Muscle of arm (tissue), 12 donors: ENCODE results near the gene MTERF2. TPM values are rescaled to one million over a fixed set of nuclear protein-coding genes. Genes with fewer than 3 reads are reported as not detected.
A peak's percentile ranks its signal among the peaks of the same experiment; 100 is the strongest.
"Not testable (repeated sequence)": the region's sequence is repeated elsewhere in the genome, so short reads cannot be mapped to it uniquely, and the experiment has no call there.

Experiments
- DNase-seq: peaks from one replicate; pipeline ENCODE4 v3.0.0-alpha.2; 2013
- polyA plus RNA-seq, 12 donors: library from polyadenylated mRNA; unstranded; fragments of 120-200 nt; gene quantifications; one replicate each; pipeline ENCODE4 v1.2.1, GENCODE V29; 2013; ENCODE audit not compliant: insufficient read length in 12 of 12

Gene MTERF2
- polyA plus RNA-seq, 12 donors = 24.6 to 132 (median 32.2) TPM

GRCh38 chr12:106997916-106998315 is 11.0 kb upstream of the MTERF2 start:
- no peak for DNase-seq

GRCh38 chr12:106996102-106996501 is 9.2 kb upstream of the MTERF2 start:
- DNase-seq = not testable (repeated sequence)

DNA sequence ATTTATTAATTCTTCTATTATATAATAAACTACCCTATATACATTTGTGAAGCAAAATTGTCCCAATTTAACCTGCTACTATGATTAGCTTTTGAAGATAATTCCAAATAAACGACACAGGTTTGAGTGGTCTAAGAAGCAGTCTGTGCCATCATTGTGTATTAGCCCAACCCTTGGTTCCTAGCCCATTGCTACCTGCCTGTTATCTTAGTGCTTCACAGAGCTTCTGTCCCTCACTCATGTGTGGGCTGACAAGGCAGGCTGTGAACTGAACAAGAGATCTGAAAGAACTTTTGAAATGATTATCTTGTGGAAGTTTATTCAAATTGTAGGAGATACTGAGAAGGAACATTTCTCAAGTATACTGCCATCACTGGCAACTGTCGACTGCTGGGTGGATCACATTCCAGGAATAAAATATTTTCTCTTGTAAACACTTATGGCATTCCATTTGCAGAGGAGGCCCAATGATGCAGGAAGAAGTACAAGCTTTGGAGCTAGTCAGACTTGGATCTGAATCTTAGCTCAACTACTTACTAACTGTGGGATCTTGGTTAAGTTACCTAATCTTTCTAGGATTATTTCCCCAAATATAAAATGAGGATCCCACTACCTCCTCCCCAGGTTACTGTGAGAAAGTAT is 7.8 kb upstream of the MTERF2 start:
- DNase-seq = no peak

- DNase-seq = no peak
Observed at GRCh38 chr12:106987846-106988245, 900 bp upstream of the MTERF2 start.

DNA sequence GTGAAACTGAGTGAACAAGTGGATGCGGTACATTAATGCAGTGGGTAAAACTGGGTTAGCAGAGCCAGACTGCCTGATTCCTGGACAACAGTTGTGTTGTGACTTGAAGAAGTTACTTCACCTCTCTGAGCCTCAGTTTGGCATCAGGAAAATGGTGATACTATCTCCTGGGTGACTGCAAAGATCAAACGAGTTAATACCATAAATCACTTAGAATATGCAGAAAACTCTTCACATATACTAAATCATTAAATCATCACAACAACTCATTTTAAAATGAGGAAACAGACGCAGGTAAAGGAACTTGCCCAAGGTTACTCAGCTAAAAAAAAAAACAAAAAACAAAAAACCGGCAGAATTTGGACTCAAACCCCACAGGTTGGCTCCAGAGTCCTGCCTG is 811 bp downstream of the MTERF2 start:
- DNase-seq = no peak

DNA sequence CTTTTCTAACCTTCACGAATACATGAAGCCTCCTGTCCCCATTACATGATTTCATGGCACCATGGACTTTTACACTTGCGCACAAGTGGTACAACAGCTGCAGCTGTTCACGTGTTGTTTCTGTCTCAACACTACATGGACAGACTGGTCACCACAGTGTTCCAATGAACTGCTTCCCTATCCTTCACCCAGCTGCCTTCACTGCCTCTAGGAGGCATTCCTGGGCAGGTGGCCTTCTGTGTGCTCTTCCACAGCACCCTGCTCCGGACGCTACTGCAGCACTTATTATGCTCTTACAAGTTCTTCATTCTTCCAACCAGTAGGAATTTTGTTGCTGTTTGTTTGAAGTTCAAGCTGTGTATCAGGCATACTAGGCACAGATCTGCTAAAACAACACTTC is 1.5 kb downstream of the MTERF2 start:
- no peak for DNase-seq

GRCh38 chr12:106984588-106985137 is 2.3 kb downstream of the MTERF2 start:
- DNase-seq = no peak

- no peak for DNase-seq
Observed at GRCh38 chr12:106982229-106982628, 4.7 kb downstream of the MTERF2 start.

GRCh38 chr12:106981788-106982187 is 5.2 kb downstream of the MTERF2 start:
- peak; percentile 56 for DNase-seq

DNA sequence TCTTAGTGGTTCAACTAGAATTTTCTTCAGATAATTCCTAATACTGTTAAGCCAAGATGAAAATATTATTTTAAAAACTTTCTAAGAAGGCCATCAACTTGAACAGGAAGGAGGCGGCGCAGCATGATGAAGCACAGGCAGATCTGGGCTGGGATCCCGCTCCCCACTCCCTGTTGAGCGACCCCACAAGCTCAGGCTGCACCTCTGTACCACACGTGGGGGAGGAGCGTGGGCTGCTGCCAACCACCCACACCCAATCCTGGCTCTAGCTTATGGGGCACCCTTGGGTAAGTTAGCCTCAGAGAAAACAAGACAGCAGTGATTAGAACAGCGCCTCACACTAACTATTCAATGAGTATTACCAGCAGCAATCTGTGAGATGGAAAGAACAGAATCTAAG is 6.0 kb downstream of the MTERF2 start:
- DNase-seq = no peak

- DNase-seq = peak; percentile 44
Observed at GRCh38 chr12:106978035-106978800, 8.7 kb downstream of the MTERF2 start.

- no peak for DNase-seq
Observed at GRCh38 chr12:106976668-106977067, 10.3 kb downstream of the MTERF2 start.

GRCh38 chr12:106975993-106976658 is 10.8 kb downstream of the MTERF2 start:
- no peak for DNase-seq

DNA sequence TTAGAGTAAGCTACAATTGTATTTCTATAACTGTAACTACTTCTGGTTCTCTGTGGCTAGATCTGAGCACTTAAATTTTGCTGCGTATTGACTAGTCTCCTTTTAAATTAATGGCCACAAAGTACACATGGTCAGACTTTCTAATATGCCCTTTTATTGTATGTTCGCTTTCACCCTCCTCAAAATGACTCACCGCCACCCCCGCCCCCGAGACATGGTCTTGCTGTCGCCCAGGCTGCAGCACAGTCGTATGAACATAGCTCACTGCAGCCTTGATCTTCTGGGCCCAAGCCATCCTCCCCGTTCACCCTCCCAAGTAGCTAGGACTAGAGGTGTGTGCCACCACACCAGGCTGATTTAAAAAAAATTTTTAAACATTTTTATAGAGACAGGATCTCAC is 11.8 kb downstream of the MTERF2 start:
- no peak for DNase-seq

GRCh38 chr12:106974511-106974910 is 12.4 kb downstream of the MTERF2 start:
- DNase-seq = no peak

- no peak for DNase-seq
Observed at GRCh38 chr12:106973545-106973944, 13.4 kb downstream of the MTERF2 start.

DNA sequence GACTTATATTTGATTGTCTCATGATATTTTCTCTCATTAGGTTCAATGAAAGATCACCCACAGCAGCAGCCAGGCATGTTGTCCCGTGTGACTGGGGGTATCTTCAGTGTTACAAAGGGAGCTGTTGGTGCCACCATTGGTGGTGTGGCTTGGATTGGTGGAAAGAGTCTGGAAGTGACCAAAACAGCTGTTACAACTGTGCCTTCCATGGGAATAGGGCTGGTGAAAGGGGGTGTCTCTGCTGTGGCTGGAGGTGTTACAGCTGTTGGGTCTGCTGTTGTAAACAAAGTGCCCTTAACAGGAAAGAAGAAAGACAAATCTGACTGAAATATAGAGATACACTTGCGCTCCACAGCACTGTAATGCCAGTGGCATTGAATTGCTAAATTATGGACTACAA is 15.9 kb downstream of the MTERF2 start:
- no peak for DNase-seq

GRCh38 chr12:106964526-106964925 is 22.4 kb downstream of the MTERF2 start:
- no peak for DNase-seq

DNA sequence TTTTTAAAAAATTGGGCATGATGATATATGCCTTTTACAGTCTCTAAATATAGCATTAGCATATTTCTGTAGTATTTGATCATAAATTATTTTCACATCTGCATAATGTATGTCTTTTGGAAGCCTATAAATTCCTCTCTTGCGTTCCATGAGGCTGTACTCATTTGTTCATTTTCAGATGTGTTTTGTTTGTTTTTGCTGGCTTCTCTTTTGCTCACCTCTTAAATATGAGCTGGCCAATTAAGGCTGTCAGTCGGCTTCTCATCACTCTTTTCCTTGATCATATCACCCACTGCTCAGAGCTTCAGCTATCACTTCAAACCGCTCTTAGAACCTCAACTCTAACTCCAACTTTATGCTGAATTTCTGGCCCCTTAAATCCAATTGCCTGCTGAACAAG is 24.7 kb downstream of the MTERF2 start:
- no peak for DNase-seq

GRCh38 chr12:106960443-106960842 is 26.5 kb downstream of the MTERF2 start:
- no peak for DNase-seq

- DNase-seq = no peak
Observed at GRCh38 chr12:106957583-106957982, 29.4 kb downstream of the MTERF2 start.

GRCh38 chr12:106956048-106956578 is 30.8 kb downstream of the MTERF2 start:
- DNase-seq = peak; percentile 76
